RWPE1 (cell line): ENCODE data around the gene NCBP2L.

Experiments
- CTCF ChIA-PET: fragments of 350-600 bp; sonication (Branson Sonifier 250); formaldehyde crosslinking; extraction: SDS; loops from one replicate; lab custom pipeline; 2021; lab: Yijun Ruan, JAX
- POLR2A ChIA-PET: fragments of 400-600 bp; formaldehyde crosslinking; extraction: SDS; loops from one replicate; lab custom pipeline; 2020; ENCODE audit warnings: antibody characterized with exemption; ENCODE audit not compliant: low non-redundant PET; lab: Yijun Ruan, JAX
- DNase-seq: peaks from one replicate; pipeline ENCODE4 v3.0.0; 2012; ENCODE audit warnings: low spot score
- H3K27ac ChIP-seq: fragments of 450-650 bp; 2 replicates; pipeline ENCODE4 v1.5.1; 2017
- CTCF ChIP-seq: fragments of 450-650 bp; conservative IDR thresholded peaks from 2 replicates; pipeline ENCODE4 v1.5.1; 2017; ENCODE audit warnings: low read depth, mild to moderate bottlenecking

Gene NCBP2L

GRCh38 chrX:107818900-107819521 lies 41.5 kb downstream of the NCBP2L start:
- CTCF ChIA-PET: no interaction called here

GRCh38 chrX:107823042-107823441 lies 45.5 kb downstream of the NCBP2L start:
- no peak overlapping the region for H3K27ac ChIP-seq
- no peak for DNase-seq
- CTCF ChIA-PET: no interaction called here
- POLR2A ChIA-PET: no interaction called here
- no peak for TF ChIP-seq CTCF

More at GRCh38 chrX:107818900-107819521, 41.5 kb downstream of the NCBP2L start:
- no peak for TF ChIP-seq CTCF
- no peak overlapping the region for H3K27ac ChIP-seq
- no peak for DNase-seq
- POLR2A ChIA-PET: no interaction called here

GRCh38 chrX:107823456-107823855 lies 45.9 kb downstream of the NCBP2L start:
- no peak for DNase-seq
- ChIA-PET POLR2A (no interaction called here), CTCF (no interaction called here)
- no peak for TF ChIP-seq CTCF
- no peak overlapping the region for H3K27ac ChIP-seq

- peak within 1 kb of the TSS; percentile 79 for H3K27ac ChIP-seq
- ChIA-PET POLR2A (no interaction called here), CTCF (no interaction called here)
- peak; percentile 53 for DNase-seq
- TF ChIP-seq CTCF: no peak
These were observed 48.2 kb downstream of the NCBP2L start, which contains the start of gene MID2 for GRCh38 chrX:107825698-107826237. MID2 (plus strand) TSS chrX:107825866; CDS start chrX:107826427, 561 bp downstream.

GRCh38 chrX:107826238-107827029 lies 48.9 kb downstream of the NCBP2L start:
- ChIA-PET CTCF (interaction anchor here (0.6 kb wide), 1 partner anchor 375 kb away, joined by 3 read pairs; no protein-coding TSS in a partner anchor), POLR2A (no interaction called here)
- peak; percentile 11 for DNase-seq
- no peak for TF ChIP-seq CTCF
- peak overlapping the region; percentile 79 for H3K27ac ChIP-seq

- no peak for TF ChIP-seq CTCF
- peak; percentile 6 for DNase-seq
- ChIA-PET POLR2A (no interaction called here), CTCF (interaction anchor here (0.6 kb wide), 1 partner anchor 376 kb away, joined by 3 read pairs; no protein-coding TSS in a partner anchor)
- H3K27ac ChIP-seq: peak overlapping the region; percentile 79
These were observed 49.7 kb downstream of the NCBP2L start for GRCh38 chrX:107827030-107827831.
